GM19452 (cell line): Measurements from ENCODE around the gene CALN1.
"Not testable (repeated sequence)": the region's sequence is repeated elsewhere in the genome, so short reads cannot be mapped to it uniquely, and the experiment has no call there.

Experiments used
- ATAC-seq: cut with Tn5 transposase; IDR thresholded peaks from one replicate; pipeline ENCODE4 v1.9.1; 2021; ENCODE audit not compliant: unreplicated experiment

The CALN1 gene

GRCh38 chr7:71824006-71824760 is 588.0 kb downstream of the CALN1 start:
- no peak for ATAC-seq

- not testable (repeated sequence) for ATAC-seq
Measured at GRCh38 chr7:71822406-71822805, 589.7 kb downstream of the CALN1 start.

GRCh38 chr7:71817916-71818315 is 594.2 kb downstream of the CALN1 start:
- ATAC-seq, result no peak

- no peak for ATAC-seq
Measured at GRCh38 chr7:71808115-71808514, 604.0 kb downstream of the CALN1 start.

- no peak for ATAC-seq
Measured at GRCh38 chr7:71804256-71804655, 607.9 kb downstream of the CALN1 start.

- ATAC-seq, result no peak
Measured at GRCh38 chr7:71801976-71802375, 610.2 kb downstream of the CALN1 start.

GRCh38 chr7:71800321-71800720 is 611.8 kb downstream of the CALN1 start:
- no peak for ATAC-seq

GRCh38 chr7:71795410-71795809 is 616.7 kb downstream of the CALN1 start:
- ATAC-seq, result no peak

GRCh38 chr7:71793251-71793650 is 618.9 kb downstream of the CALN1 start:
- no peak for ATAC-seq

GRCh38 chr7:71787513-71787912 is 624.6 kb downstream of the CALN1 start:
- no peak for ATAC-seq

- ATAC-seq, result no peak
Measured at GRCh38 chr7:71785216-71785615, 626.9 kb downstream of the CALN1 start.

GRCh38 chr7:71784781-71785180 is 627.4 kb downstream of the CALN1 start:
- ATAC-seq, result no peak

GRCh38 chr7:71784180-71784579 is 628.0 kb downstream of the CALN1 start:
- ATAC-seq, result no peak

- no peak for ATAC-seq
Measured at GRCh38 chr7:71783779-71784178, 628.4 kb downstream of the CALN1 start.

- ATAC-seq, result no peak
Measured at GRCh38 chr7:71782051-71782450, 630.1 kb downstream of the CALN1 start.

- no peak for ATAC-seq
Measured at GRCh38 chr7:71780282-71780681, 631.9 kb downstream of the CALN1 start.

GRCh38 chr7:71777278-71777677 is 634.9 kb downstream of the CALN1 start:
- ATAC-seq, result no peak

GRCh38 chr7:71776726-71777125 is 635.4 kb downstream of the CALN1 start:
- no peak for ATAC-seq

GRCh38 chr7:71775648-71776047 is 636.5 kb downstream of the CALN1 start:
- no peak for ATAC-seq

- ATAC-seq, result no peak
Measured at GRCh38 chr7:71772779-71773178, 639.4 kb downstream of the CALN1 start.

GRCh38 chr7:71770269-71770907 is 641.8 kb downstream of the CALN1 start:
- no peak for ATAC-seq

- ATAC-seq, result no peak
Measured at GRCh38 chr7:71769326-71769725, 642.8 kb downstream of the CALN1 start.

- ATAC-seq, result no peak
Measured at GRCh38 chr7:71768450-71768849, 643.7 kb downstream of the CALN1 start.
